NCI-H82 treated with DMSO at 0.1 percent for 48 hours (cell line): ENCODE measurements around the gene MYH7B.

ENCODE experiments used
- DNase-seq: peaks from one replicate; lab custom pipeline; 2025; ENCODE audit not compliant: unreplicated experiment; lab: John Stamatoyannopoulos, UW

Gene MYH7B

DNA sequence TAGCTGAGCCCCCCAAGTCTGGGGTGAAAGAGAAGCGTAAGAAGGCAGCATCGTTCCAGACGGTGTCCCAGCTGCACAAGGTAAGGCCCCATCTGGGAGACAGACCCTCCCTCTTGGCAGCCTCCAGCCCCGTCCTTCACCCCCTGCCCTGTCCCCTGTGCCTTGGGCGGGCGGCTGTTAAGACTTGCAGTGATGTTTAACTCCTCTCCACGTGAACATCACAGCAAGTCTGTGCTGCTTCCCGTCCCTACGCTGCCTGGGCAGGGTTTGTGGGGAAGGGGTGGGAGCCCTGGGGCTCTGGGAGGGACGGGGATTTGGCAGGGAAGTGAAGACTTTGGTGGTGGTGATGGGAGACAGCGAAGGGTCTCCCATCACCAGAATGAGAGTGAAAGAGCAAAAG lies 34.6 kb downstream of the MYH7B start:
- no peak for DNase-seq

DNA sequence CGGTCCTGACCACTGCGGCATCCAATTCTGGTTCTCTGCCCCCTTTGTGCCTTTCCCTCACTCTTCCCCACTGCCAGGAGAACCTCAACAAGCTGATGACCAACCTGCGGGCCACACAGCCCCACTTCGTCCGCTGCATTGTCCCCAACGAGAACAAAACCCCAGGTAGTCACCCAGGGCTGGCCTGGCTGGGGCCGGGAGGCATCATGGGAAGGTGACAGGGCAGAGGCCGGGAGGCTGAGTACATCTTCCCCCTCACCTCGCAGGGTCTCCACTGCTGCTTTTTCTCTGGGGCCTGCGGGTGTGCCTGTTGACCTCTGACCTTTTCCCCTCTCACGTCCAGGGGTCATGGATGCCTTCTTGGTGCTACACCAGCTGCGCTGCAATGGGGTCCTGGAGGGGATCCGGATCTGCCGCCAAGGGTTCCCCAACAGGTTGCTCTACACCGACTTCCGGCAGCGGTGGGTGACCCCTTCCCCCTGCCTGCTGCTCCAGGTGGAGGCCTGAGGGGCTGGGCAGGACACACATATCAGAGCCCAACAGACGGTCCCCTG lies 35.1 kb downstream of the MYH7B start:
- no peak for DNase-seq

DNA sequence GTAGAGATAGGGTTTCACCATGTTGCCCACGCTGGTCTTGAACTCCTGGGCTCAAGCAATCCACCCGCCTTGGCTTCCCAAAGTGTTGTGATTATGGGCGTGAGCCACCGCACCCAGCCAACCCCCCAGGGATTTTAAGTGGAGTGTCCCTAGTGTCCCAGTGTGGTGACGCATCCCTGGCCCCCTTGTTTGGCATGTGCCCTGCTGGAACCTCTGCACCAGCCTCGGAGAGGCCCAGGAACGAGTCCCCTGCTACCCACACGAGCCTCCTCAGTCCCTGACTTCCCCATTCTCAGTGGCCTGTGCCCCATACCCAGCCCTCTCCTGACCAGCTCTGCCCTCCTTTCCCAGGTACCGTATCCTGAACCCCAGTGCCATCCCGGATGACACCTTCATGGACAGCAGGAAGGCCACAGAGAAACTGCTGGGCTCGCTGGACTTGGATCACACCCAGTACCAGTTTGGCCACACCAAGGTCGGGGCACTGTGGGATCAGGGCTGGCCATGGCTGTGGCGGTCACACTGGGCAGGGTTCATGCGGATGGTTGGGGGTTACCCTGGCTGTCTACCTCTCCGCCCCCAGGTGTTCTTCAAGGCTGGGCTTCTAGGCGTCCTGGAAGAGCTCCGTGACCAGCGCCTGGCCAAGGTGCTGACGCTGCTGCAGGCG lies 37.2 kb downstream of the MYH7B start:
- no peak for DNase-seq

DNA sequence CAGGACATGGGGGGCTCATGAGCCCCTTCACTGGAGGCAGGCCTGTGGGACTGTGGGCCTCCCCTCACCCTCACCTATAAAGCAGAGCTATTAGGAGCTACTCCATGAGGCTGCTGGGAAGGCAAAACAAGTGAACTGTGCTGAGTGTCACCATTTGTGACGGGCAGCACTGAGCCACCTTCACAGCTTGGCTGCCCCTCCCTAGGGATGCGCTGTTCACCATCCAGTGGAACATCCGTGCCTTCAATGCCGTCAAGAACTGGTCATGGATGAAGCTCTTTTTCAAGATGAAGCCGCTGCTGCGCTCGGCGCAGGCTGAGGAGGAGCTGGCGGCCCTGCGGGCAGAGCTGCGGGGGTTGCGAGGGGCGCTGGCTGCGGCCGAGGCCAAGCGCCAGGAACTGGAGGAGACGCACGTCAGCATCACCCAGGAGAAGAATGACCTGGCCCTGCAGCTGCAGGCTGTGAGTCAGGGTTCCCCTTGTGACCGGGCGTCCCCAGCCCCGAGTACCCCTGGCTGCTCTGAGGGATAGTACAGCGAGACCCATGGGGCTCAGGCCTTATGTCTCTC lies 38.4 kb downstream of the MYH7B start:
- DNase-seq: no peak

DNA sequence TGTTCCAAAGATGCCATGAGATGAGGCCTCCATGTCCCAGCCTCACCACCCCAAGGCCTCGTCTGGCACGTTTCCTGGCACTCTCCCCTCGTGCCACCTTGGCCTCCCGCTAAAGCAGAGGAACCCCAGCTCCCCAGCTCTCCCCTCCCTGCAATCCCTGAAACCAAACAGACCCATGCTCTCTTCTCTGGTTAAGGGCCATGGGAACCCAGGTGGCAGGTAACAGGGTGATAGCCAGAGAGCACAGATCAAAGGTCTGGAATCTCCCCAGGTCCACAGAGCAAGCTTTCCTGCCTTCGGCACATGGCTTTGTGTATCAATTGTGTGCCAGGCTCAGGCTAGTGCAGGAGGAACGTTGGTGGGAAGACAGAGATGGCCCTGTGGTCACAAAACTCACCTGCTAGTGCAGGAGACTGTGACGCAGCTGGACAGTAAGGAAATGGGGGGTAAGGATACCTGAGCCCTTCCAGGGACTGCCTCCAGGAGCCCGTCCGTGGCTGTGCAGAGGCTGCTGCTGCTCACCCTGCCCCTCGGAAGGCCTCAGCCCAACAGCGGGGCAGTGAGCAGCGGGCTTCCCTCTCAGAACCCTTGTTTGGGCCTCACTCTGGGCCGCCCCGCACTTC lies 39.0 kb downstream of the MYH7B start:
- DNase-seq: no peak

DNA sequence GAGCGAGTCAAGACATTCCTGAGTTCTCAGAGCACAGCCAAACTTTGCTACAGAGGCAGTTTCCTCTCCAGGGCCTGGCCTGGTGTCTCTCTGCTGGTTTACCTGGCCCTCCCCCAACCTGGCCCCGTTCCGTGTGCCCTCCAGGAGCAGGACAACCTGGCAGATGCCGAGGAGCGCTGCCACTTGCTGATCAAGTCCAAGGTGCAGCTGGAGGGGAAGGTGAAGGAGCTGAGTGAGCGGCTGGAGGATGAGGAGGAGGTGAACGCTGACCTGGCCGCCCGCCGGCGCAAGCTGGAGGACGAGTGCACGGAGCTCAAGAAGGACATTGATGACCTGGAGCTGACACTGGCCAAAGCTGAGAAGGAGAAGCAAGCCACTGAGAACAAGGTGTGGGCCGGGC lies 39.5 kb downstream of the MYH7B start:
- no peak for DNase-seq

DNA sequence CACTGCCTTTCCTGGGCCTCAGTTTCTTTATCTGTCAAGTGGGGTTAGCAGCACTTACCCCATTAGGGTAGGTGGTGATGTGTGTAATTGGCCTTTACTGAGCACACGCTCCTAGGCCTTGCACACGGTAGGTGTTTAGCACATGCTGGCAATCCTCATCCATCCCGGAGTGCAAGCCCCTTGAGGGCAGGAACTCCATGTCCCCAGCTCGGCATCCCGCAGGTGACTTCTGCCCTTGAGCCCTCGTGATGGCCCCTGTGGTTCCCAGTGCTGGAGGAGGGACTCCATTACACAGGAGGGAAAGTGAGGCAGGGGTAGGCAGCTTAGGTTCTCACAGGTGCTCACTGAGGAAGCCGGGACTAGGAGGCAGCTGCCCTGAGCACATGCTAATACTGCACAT lies 40.0 kb downstream of the MYH7B start:
- DNase-seq: no peak

DNA sequence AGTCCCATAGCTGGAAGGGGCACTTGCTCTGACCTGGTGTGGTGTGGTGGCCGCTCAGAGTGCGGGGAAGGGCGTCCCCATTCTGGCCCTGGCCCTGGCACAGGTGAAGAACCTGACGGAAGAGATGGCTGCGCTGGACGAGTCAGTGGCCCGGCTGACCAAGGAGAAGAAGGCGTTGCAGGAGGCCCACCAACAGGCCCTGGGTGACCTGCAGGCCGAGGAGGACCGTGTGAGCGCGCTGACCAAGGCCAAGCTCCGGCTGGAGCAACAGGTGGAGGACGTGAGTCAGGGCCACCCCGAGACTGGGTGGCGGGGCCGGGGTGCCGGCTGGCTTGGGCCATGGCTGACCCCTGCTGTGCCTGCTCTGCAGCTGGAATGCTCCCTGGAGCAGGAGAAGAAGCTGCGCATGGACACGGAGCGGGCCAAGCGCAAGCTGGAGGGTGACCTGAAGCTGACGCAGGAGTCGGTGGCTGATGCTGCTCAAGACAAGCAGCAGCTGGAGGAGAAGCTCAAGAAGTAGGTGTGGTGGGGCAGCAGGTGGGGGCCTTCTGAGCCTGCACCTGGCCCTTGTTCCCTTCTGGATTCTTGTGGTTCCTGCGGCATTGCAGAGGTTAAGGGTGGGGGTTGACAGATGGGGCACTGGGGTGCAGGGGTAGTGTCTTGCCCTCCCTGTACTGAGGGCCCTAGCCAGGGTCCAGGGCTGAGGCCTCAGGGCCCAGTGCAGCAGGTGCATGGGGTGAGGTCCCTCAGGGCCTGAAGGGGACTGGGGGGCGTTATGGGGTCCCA lies 40.8 kb downstream of the MYH7B start:
- DNase-seq: no peak

DNA sequence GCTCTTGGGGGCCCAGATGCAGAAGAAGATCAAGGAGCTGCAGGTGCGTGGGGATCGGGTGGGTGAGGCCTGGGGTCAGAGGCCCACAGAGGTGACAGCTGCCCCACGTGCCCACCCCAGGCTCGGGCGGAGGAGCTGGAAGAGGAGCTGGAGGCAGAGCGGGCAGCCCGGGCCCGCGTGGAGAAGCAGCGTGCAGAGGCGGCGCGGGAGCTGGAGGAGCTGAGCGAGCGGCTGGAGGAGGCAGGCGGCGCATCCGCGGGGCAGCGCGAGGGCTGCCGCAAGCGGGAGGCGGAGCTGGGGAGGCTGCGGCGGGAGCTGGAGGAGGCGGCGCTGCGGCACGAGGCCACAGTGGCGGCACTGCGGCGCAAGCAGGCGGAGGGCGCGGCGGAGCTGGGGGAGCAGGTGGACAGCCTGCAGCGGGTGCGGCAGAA lies 41.5 kb downstream of the MYH7B start:
- DNase-seq: no peak

DNA sequence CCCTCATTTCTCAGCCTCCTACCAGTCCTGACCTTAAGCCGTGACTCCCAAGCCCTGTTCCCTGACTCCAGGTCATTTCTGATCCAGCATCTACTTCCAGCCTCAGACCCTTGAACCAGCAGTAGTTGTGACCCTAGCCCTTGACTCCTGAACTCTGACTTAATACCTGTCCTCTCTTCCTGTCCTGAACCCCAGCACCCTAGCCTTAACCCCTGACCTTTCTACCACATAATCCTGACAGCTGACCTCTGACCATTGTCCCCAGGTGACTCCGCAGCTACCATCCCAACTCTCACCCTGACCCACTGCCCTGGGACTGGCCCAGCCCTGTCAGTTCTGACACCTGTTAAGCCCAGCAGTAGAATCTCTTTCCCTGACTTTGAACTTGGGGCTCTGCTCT lies 42.1 kb downstream of the MYH7B start:
- no peak for DNase-seq

DNA sequence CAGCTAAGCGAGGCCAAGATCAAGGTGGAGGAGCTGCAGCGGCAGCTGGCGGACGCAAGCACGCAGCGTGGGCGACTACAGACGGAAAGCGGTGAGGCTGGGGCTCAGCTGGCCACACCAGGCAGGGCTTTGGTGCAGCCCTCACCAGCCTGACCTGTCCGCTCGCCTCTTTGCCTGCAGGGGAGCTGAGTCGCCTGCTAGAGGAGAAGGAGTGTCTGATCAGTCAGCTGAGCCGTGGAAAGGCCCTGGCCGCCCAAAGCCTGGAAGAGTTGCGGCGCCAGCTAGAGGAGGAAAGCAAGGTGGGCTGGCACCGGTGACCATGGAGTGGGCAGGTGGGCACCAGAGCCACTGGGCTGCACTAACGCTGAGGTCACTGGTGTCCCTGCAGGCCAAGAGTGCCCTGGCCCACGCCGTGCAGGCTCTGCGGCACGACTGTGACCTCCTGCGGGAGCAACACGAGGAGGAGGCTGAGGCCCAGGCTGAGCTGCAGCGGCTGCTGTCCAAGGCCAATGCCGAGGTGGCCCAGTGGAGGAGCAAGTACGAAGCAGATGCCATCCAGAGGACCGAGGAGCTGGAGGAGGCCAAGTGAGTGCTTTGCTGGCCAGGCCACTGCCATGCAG lies 42.8 kb downstream of the MYH7B start:
- no peak for DNase-seq

DNA sequence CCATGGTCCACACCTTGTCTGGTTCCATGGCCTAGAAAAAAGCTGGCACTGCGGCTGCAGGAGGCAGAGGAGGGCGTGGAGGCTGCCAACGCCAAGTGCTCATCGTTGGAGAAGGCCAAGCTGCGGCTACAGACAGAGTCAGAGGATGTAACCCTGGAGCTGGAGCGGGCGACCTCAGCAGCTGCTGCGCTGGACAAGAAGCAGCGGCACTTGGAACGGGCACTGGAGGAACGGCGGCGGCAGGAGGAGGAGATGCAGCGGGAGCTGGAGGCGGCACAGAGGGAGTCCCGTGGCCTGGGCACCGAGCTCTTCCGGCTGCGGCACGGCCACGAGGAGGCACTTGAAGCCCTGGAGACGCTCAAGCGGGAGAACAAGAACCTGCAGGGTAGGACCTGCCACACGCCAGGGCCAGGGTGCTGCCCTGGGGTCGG lies 43.4 kb downstream of the MYH7B start:
- no peak for DNase-seq

DNA sequence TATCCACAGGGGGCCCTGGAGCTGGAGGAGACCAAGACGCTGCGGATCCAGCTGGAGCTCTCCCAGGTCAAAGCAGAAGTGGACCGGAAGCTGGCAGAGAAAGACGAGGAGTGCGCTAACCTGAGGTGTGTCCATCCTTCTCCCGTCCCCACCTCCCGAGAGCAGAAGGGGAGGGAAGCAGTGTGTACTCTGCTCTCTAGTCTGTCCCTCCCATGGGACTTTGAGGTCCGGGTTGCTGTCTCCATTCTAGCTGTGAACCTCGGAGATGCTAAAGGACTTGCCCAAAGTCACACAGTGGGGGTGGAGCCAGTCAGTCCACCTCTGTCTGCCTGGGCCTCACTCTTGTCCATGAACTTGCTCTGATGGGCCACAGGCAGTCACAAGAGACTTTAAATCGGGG lies 44.1 kb downstream of the MYH7B start:
- no peak for DNase-seq

DNA sequence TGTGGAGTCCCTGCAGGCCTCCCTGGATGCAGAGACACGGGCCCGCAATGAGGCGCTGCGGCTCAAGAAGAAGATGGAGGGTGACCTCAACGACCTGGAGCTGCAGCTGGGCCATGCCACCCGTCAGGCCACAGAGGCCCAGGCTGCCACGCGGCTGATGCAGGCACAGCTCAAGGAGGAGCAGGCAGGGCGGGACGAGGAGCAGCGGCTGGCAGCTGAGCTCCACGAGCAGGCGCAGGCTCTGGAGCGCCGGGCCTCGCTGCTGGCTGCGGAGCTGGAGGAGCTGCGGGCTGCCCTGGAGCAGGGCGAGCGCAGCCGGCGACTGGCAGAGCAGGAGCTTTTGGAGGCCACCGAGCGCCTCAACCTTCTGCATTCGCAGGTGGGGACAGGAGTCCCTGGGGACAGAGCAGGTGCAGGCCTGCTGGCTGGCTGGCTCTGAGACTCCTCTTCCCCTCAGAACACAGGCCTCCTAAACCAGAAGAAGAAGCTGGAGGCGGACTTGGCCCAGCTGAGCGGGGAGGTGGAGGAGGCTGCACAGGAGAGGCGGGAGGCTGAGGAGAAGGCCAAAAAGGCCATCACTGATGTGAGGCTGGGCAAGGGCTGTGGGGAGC lies 44.7 kb downstream of the MYH7B start:
- no peak for DNase-seq

DNA sequence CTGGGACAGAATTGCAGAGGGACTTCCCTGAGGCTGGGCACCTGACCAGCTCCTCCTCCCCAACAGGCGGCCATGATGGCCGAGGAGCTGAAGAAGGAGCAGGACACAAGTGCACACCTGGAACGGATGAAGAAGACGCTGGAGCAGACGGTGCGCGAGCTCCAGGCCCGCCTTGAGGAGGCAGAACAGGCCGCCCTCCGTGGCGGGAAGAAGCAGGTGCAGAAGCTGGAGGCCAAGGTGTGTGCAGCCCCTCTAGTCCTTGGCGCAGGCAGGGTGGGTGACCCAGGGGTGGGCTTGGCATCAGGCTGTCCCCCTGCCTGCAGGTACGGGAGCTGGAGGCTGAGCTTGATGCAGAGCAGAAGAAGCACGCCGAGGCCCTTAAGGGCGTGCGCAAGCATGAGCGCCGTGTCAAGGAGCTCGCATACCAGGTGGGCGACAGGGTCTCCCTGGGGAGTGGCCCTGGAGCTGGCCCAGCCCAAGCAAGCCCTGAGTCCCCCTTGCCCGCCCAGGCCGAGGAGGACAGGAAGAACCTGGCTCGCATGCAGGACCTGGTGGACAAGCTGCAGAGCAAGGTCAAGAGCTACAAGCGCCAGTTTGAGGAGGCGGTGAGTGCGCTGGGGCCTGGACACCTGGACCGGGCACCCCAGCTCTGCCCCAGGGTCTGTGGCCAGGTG lies 45.4 kb downstream of the MYH7B start:
- DNase-seq: no peak

DNA sequence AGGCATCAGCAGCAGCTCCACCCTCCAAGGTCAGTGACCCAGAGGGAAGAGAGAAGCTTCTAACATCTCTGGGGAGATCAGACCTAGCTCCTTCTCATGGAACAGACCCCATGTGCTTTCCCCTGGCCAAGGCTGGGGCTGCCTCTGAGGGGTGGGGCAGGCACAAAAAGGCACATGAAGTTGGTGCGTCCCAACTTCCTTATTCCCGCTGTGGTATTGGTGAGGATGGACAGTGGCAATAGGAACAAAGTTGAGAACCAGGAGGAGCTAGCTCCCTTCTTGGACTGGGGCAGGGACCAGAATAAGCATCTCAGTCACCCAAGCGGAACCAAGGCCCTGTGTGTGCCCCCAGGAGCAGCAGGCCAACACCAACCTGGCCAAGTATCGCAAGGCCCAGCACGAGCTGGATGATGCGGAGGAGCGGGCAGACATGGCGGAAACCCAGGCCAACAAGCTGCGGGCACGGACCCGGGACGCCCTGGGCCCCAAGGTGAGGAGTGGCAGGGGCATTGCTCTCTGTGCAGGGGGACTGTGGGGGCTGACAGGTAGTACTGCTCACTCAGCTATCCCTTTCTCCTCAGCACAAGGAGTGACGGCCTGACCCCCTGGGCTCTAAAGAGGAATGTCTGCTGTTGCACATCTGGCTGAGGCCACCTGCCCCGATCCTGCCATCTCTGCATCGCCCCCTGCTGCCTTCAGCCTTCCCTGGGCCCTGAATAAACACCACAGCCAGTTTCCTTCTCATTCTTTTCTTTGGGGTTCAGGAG lies 46.1 kb downstream of the MYH7B start:
- no peak for DNase-seq

DNA sequence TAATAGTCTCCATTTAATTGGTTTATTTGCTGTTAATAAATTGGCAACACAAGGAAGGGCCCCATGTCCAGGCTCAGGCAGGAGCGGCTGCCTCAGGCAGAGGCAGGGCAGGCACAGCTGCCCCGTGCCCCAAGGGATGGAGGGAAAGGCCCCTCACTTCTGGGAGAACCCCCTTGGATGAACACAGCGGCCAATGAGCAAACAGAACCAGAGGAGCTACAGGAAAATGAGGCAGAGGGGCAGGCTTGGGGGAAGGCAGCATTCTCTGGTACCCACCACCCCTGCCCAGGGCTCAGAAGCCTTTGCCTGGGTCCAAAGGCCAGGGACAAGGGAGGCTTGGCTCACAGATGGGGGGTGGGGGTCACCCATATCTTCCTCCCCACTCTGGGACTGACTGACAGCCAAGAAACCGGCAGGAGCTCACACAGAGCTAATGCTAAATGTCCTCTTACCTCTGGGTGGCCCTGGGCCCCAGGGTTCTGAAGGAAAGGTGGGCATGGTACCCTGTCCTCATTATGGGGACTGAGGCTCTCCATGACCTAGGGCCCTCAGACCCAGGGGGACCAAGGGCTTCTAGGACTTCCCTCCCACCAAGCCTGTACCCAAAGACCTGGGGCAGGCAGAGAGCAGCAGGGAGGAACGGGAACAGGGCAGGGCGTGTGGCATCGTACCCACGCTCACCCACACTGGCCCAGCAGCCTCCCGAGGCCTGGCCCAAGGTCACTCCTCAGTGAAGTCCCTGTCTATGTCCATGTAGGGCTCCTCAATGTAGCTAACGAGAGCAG lies 47.0 kb downstream of the MYH7B start:
- DNase-seq: no peak

DNA sequence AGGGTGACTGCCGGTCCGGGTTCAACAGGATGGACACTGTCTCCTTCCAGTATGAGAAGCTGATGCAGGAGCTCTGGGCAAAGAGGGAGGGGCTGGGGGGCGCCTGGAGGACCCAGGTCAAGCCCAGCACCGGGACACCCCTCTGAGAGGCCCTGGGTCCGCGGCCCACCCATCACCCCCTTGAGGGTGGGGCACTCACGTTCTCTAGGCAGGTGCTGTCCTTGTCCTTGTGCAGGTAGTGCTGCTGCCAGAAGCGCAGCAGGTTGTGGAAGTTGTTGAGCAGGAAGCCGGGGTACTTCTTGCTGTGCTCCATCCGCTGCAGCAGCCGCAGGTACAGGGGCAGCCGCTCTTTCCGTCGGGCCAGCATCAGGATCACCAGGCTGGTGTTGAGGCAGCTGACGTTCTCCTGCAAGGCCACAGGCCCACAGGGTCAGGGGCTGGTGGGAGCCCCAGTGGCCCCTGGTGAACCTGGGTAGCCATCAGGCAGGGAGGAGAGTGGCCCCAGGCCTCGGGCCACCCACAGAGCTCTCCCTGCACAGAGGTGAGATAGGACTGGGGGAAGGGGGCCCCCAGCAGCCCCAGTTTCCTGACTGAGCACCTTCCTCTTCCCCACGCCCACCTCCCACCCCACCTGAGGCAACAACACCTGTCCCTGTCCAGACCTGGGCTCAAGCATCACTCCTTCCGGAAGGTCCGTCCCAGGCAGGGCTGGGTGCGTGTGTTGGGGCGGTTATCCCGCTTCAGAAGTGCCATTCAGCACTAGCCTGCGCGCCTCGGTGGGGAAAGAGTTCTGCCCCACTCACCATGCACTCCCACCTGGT lies 47.8 kb downstream of the MYH7B start:
- DNase-seq: no peak
